ENCODE data around the gene ANKRD6. TPM values are rescaled to one million over a fixed set of nuclear protein-coding genes. Genes with fewer than 3 reads are reported as not detected.

Gene ANKRD6
- total RNA-seq, 1 donor, result 1.3 TPM

GRCh38 chr6:89462503-89462902, 29.6 kb downstream of the ANKRD6 start:
- no peak for TF ChIP-seq CTCF (IDR thresholded peaks at IDR 0.05; ENCODE audit: insufficient read depth, low read depth, low read length)
- DNase-seq (ENCODE audit: low read depth), result no peak
- no peak overlapping the region for H3K4me3 ChIP-seq (ENCODE audit: low read depth, low read length)

- H3K4me3 ChIP-seq (ENCODE audit: low read depth, low read length), result no peak overlapping the region
- TF ChIP-seq CTCF (IDR thresholded peaks at IDR 0.05; ENCODE audit: insufficient read depth, low read depth, low read length), result no peak
- DNase-seq (ENCODE audit: low read depth), result no peak
These were observed 31.3 kb downstream of the ANKRD6 start for GRCh38 chr6:89464295-89464694.

GRCh38 chr6:89467437-89467836, 34.5 kb downstream of the ANKRD6 start:
- no peak for DNase-seq (ENCODE audit: low read depth)
- no peak overlapping the region for H3K4me3 ChIP-seq (ENCODE audit: low read depth, low read length)
- no peak for TF ChIP-seq CTCF (IDR thresholded peaks at IDR 0.05; ENCODE audit: insufficient read depth, low read depth, low read length)

GRCh38 chr6:89468998-89469397, 36.0 kb downstream of the ANKRD6 start:
- TF ChIP-seq CTCF (IDR thresholded peaks at IDR 0.05; ENCODE audit: insufficient read depth, low read depth, low read length), result no peak
- no peak for DNase-seq (ENCODE audit: low read depth)
- H3K4me3 ChIP-seq (ENCODE audit: low read depth, low read length), result no peak overlapping the region

GRCh38 chr6:89471287-89471867, 38.4 kb downstream of the ANKRD6 start:
- DNase-seq (ENCODE audit: low read depth), result no peak
- H3K4me3 ChIP-seq (ENCODE audit: low read depth, low read length), result no peak overlapping the region
- TF ChIP-seq CTCF (IDR thresholded peaks at IDR 0.05; ENCODE audit: insufficient read depth, low read depth, low read length), result no peak

- H3K4me3 ChIP-seq (ENCODE audit: low read depth, low read length), result no peak overlapping the region
- no peak for DNase-seq (ENCODE audit: low read depth)
- no peak for TF ChIP-seq CTCF (IDR thresholded peaks at IDR 0.05; ENCODE audit: insufficient read depth, low read depth, low read length)
These were observed 42.1 kb downstream of the ANKRD6 start for GRCh38 chr6:89475101-89475500.

- no peak overlapping the region for H3K4me3 ChIP-seq (ENCODE audit: low read depth, low read length)
- DNase-seq (ENCODE audit: low read depth), result peak; percentile 6
- TF ChIP-seq CTCF (IDR thresholded peaks at IDR 0.05; ENCODE audit: insufficient read depth, low read depth, low read length), result no peak
These were observed 42.7 kb downstream of the ANKRD6 start for GRCh38 chr6:89475634-89476033.

All from fibroblast of villous mesenchyme (primary cell).